ENCODE measurements around the gene ANKRD1.
"Not testable (repeated sequence)": the region's sequence is repeated elsewhere in the genome, so short reads cannot be mapped to it uniquely, and the experiment has no call there.

Gene ANKRD1

DNA sequence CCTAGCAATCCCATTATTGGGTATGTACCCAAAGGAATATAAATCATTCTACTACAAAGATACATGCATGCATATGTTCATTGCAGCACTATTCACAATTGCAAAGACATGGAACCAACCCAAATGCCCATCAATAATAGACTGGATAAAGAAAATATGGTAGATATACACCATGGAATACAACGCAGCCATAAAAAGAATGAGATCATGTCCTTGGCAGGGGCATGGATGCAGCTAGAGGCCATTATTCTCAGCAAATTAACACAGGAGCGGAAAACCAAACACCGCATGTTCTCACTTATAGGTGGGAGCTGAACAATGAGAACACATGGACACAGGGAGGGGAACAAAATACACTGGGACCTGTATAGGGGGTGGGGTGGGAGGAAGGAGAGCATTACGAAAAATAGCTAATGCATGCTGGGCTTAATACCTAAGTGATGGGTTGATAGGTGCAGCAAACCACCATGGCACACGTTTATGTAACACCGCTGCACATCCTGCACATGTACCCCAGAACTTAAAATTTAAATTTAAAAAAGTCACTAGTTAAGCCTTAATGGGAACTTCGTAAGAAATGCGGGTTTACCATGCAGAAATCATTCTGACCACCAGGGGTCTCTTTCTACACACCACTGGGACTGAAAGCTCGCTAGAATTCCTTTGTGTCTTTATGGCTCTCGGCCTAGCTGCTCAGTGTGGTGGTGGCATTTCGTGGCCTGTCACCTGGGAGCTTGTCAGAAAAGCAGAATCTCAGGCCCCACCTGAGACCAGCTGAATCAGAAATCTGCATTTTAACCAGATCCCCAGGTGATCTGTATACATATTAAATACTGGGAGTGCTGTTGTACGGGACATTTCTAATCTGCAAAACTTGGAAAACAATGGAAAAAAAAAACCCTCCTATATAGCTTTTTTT, 9.5 kb downstream of the ANKRD1 start:
- DNase-seq: peak; percentile 77

DNA sequence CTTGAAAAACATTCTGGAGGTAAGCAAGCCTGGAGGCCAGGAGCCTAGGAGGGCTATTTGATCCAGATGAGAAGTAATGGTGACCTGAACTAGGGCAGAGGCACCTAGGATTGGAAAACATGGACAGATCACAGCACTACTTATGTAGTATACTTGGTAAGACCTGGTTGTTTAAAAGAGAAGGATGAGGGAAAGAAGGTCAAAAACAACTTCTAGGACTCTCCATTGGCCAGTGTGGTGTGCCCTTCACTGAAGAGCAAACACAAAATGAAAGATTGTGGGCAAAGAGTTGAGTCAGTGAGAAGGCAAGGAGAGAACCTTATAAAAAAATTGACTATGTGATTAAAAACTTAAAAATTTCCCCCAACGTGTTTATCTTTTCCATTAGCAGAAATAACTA, 14.3 kb downstream of the ANKRD1 start:
- no peak for DNase-seq

DNA sequence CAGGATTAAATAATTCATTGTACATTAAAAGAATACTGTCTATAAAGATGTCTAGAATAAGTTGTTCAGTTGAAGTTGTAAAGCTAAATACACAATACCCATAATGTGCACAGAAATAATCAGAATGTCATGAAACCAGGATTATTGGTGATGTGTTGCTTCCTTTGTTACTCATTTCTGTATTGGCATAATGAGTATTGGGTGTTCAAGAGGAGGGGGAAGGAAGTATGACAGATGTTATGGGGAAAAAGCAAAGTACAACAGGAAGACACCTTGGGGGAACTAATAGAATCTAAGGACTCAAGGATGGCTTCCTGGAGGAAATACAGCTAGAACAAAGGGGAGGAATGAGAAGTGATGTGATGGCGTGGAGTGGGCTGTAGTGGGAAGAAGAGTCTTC, 15.0 kb downstream of the ANKRD1 start:
- no peak for DNase-seq

DNA sequence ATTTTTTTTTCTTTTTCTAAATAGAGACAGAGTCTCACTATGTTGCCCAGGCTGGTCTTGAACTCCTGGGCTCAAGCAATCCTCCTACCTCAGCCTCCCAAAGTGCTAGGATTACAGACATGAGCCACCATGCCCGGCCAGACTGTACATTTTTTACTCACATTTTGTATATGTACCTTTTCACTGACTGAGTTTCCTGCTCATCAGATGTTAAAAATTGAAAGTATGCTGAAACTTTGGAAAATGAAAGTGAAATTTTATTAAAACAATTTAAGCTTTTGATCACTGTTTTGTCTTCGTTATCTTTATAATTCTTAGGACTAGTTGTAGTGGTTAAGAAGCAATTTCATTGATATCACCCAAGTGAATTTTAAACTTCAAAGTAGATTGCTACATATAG, 24.0 kb downstream of the ANKRD1 start:
- not testable (repeated sequence) for DNase-seq

DNA sequence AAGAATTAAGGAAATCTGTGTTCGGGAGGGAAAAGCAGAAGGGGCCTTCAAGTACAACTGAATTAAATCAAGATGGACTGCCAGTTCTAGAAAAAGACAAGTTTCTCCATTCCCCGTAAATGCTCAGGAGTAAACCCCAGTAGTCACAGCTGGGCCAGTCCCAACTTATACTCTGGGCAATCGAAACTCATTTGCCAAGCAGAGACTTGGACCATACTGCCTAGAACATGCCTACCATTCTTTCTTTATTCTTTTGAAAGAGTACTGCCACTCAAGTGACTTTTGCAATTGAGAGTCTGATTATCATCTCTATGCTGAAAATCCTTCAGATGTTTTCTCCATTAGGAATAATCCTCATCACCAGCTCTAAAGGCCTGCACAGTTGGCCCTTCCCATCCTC, 27.7 kb downstream of the ANKRD1 start:
- no peak for DNase-seq

DNA sequence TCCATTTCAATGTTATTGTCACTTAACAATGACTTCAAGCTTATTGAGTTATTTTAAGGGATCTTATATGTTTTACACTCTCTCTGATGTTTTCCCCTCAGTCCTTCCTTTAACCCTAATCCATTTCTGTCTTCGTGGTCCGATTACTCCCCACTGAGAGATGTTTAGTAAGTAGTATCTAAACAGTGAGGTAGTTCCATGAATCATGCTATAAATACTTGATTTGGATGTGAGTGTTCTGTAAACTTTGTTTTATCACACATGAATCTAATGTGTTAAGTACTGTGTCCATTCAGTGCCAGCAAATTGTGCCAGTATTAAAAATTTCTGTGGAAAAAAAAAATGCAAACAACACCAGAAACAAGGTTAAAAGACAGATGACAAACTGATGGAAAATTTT, 30.5 kb downstream of the ANKRD1 start:
- peak; percentile 43 for DNase-seq

DNA sequence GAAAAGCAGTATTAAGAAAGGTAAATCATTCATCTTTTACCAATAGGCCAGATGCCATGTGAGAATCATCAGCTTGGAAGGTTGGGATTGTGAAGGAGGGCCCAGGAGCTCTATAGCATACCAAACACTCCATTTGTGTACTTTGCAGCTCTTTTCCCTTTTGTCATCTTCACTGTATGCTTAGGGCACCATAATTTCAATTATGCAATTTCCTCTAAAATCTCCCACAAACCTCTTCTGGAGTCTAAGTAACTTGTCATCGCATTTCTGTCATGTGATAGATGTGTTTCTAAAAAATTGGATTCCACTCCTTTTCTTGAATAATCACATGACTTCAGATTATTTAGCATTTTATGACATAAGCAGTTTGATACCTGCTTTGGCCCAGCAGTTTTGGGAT, 31.3 kb downstream of the ANKRD1 start:
- DNase-seq: peak; percentile 54

DNA sequence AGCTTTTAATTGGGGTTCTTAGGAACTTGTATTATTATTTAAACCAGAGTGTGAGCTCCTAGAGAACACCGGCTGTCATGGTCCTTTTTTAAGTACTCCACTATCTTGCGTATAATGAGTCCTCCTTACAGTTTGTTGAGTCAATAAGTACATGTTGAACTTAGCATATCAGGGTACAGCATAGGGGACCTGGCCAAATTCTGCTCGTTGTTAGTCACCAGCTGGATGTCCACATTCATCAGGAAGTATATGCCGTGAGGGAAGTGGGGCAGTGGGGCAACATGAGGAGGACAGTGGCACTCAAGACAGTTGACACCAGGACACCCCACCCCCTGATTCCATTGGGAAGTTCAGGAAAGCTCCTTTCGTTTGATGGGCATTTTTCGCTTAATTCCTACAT, 32.5 kb downstream of the ANKRD1 start:
- DNase-seq: no peak

DNA sequence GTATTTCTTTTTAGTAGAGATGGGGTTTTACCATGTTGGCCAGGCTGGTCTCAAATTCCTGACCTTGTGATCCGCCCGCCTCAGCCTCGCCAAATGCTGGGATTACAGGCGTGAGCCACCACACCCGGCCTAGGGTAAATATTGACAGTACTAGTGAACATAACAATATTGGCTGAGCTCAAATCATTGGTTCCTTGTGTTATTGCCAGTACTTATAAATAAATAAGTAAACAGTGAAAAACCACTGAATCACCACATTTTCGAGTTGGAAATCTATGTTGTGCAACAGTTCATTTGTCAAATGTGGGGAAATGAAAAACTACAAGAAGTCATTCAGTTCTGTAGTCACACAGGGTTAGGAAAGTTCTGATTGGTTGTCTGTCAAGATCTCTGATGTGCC, 33.3 kb downstream of the ANKRD1 start:
- DNase-seq: no peak

DNA sequence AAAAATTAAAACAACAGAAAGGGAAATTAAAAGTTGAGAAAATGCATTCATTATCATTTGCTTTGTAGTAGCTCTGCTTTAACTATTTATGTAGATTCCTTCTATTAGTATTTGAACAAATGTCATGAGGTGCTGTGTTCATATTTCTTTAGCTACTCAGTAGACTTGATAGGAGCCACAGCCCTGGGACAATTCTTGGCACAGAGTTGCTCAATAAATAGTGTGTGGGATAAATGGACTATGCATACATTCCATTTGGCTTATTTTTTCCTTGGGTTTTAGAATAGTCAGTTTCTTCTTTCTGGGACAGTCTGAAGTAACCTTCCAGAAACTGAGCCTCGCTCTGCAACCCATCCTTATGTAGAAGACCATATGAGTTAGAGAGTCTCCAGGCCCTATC, 35.7 kb downstream of the ANKRD1 start:
- DNase-seq: peak; percentile 79

DNA sequence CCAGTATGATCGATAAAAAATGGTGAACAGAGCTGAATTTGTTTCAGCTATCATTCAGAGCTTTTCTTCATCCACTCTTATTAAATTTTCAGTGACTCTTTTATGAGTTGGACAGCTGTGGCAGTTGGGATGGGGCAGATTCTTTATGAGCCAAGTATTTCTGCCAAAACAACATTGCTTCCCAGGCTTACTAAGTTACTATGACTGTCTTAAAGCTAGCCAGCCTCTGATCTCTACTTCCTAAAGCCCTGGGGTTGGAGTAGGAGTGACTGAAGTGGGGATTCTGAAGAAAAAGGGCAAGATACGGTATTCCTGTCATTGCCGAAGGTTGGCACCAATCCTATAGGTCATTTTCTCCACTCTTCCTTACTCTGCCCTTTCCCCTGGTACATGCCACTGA, 36.5 kb downstream of the ANKRD1 start:
- peak; percentile 28 for DNase-seq

DNA sequence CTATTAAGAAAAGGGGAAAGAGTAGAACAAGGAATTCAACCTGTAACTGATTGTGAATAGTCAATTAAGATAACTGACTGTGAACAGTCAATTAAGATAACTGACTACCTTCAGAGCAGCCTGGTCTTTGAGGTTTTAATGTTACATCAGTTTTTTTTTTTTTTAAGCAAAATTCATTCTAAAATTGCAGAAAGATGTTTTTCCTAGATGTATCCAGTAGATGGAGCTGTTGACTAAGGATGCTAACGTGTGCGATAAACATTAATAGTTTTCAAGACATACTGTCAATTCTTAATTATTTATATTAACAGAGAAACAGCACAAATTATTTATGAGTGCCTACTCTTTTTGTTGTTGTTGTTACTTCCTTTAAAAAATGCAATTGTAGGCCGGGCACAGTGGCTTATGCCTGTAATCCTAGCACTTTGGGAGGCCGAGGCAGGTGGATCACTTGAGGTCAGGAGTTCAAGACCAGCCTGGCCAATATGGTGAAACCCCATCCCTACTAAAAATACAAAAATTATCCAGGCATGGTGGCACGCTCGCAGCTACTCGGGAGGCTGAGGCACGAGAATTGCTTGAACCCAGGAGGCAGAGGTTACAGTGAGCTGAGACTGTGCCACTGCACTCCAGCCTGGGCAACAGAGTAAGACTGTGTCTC, 40.7 kb downstream of the ANKRD1 start:
- peak; percentile 52 for DNase-seq

DNA sequence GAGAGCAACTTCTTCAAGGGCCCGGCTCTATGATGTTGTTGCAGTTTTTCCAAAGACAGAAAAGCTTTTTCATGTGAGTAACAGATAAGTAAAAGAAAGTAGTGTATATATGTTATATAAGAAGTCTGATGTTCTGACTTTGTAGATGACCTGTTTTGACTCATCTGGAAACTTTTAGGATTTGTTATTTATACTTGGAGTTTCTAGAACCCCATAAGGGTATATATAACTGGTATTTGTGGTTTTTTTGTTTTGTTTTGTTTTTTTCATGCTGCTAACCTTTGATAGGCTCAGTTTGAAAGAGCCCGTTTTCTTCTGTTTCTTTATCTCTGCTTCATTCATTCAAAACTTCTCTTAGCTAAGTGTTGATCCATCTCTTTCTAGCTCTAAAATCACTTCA, 41.8 kb downstream of the ANKRD1 start:
- DNase-seq: no peak

DNA sequence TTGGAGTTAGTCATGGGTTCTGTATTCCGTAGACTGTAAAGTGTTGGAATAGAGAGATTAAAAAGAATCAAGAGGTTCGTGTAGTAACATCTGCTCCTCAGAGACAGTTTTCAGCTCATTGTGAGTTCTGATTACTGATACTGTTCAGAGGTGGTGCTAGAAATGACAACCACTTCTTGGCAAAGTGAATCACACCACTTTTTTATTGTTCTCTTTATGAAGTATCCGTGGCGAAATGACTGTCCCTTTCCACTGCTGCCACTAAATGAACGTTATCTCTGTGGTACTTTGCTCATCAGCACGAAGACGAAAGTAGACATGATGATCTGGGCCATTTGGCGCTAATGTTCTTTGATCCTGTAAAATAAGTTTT, 48.3 kb downstream of the ANKRD1 start:
- DNase-seq: no peak

DNA sequence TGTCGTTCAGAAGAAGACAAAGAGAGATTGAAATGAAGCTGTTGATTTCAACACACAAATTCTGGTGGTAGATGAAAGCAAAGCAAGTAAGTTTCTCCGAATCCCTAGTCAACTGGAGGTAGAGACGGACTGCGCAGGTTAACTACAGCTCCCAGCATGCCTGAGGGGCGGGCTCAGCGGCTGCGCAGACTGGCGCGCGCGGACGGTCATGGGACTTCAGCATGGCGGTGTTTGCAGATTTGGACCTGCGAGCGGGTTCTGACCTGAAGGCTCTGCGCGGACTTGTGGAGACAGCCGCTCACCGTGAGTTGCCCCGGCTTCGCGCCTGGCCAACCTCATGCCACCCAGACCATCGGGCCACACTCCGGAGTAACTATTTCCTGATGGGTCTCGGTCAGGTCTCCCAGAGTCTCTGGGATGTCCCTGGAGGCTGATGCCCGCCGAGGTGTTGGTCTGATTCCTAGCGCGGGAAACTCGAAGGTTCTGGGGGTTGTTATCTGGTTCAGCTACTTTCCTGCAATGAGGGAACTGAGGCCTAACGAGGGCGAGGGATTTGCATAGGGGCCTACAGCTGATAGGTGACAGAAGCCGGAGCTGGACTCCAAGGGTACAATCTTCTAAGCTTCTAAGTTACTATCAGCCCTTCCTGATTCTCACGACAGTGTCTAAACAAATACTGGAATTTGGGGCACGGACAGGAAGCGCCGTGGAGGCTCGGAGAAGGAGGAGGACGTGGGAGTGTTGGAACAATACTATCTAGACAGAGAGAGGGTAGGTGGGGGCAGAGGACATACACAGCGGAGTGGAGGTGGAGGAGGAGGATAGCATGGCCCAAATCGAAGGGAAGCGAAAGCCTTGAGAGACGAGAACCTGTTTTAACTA, 48.9 kb downstream of the ANKRD1 start, which contains the start of gene RPP30:
Gene RPP30, plus strand, starts transcription at position 209 of the 882 bp plus-strand sequence. Its CDS starts 13 bp downstream, at position 222.
- DNase-seq: peak; percentile 76

DNA sequence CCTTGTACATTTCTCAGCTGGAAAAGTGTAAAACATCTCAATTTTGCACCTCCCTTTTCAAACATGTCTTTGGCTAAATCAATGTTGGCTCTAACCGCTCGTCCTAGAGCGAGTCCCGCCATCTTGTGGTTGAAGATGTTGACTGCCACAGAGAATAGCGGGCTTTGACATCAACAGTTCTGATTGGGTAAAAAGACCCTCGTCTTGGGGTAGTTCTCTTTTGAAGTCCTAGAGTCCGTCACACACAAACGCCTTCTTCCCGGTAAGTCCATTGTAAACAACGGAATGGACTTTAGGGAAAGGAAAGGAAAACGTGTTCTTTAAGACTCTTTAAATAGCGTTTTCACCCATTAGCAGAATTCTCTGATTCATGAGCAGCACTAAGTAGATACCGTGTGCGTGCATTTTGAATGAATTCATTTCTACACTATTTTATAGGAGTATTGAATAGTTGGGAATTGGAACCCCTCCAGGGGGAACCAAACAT, 49.6 kb downstream of the ANKRD1 start:
- DNase-seq: peak; percentile 79

DNA sequence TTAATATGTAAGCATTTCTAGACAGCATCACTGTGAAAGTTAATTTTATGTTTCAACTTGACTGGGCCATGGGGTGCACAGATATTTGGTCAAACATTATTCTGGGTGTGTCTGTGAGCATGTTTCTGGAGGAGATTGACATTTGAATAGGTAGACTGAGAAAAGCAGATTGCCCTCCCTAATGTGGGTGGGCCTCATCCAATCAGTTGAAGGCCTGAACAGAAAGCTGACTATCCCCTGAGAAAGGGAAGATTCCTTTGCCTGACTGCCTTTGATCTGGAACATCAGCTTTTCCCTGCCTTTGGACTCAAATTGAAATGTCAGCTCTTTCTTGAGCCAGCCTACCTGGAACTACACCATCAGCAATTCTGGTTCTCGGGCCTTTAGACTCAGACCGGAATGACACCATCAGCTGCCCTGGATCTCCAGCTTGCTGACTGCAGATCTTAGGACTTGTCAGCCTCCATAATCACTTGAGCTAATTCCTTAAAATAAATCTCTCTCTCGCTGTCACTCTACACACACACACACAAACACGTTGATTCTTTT, 54.8 kb downstream of the ANKRD1 start:
- DNase-seq: no peak

DNA sequence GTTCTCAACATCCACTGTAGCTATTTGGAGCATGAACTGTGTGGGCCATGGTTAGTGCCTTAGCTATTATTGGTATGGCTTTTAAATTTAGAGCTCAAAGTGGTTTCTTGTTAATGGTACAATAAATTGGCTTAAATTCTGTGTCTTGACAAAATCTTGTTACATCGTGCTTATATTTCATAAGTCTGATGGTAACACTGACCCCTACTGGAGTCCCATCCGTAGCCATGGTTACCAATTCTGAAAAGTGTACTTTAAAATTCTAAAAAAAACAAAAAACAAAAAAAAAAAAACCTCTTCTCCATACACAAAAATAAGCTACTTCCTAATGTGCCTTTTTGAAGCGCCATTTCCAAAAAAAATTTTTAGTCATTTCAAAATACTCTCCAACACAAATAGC, 55.5 kb downstream of the ANKRD1 start:
- DNase-seq: no peak

DNA sequence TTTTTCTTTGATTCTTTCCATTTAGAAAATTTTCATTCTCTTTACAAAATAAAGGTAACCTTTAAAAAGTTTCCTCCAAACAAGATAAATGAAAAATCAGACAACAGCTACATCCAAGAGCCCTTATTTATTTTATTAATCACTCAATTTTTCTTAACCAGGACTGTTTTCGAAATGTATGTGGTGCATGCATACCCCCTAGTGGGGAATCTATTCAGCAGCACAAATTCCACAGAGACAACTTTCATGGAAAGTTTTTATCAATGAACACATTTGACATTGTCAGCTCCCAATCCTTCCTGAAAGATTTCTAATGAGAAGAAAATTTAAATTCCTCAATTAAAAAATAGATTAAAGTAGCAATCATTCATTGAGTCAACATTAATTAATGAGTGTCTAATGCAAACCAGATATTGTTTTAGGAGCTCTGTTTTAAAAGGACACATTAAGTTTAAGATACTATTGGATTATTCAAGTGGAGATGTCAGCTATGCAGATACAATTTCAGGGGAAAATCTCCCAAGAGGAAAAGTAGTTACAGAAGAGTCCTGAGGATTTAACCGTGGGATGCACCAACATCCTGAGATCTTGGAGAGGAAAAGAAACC, 57.9 kb downstream of the ANKRD1 start:
- peak; percentile 46 for DNase-seq
